Esophagus squamous epithelium (tissue), 5 donors: ENCODE measurements around the gene RCSD1. TPM values are rescaled to one million over a fixed set of nuclear protein-coding genes. Genes with fewer than 3 reads are reported as not detected.

Experiments used
- DNase-seq: peaks from one replicate; lab custom pipeline; 2025; lab: John Stamatoyannopoulos, UW
- H3K27ac ChIP-seq, 4 donors: fragments of 200-600 bp; sonication (generic); one replicate each; pipeline ENCODE4 v1.5.1; 2016 to 2019; ENCODE audit warnings: mild to moderate bottlenecking in 1 of 4
- H3K27me3 ChIP-seq, 4 donors: fragments of 200-600 bp; sonication (generic); 1 replicate in 3 of 4; 2 replicates in 1 of 4; pipeline versions ENCODE4 v1.5.1 to v1.6.0; 2017 to 2021; ENCODE audit warnings: antibody characterized with exemption in 1 of 4
- H3K36me3 ChIP-seq, 3 donors: fragments of 200-600 bp; sonication (generic); one replicate each; pipeline ENCODE4 v1.5.1; 2016 to 2019
- H3K4me1 ChIP-seq, 3 donors: fragments of 200-600 bp; sonication (generic); one replicate each; pipeline ENCODE4 v1.5.1; 2017 to 2019
- H3K4me3 ChIP-seq, 4 donors: fragments of 200-600 bp; sonication (generic); 1 replicate in 3 of 4; 2 replicates in 1 of 4; pipeline ENCODE4 v1.5.1; 2016 to 2019; ENCODE audit warnings: mild to moderate bottlenecking in 2 of 4, moderate library complexity in 1 of 4
- H3K9me3 ChIP-seq, 3 donors: fragments of 200-600 bp; sonication (generic); one replicate each; pipeline ENCODE4 v1.5.1; 2016 to 2019
- POLR2A ChIP-seq, 4 donors: fragments of 450-650 bp; IDR thresholded peaks; one replicate each; pipeline ENCODE4 v1.6.1; 2017; ENCODE audit warnings: antibody characterized with exemption in 4 of 4, mild to moderate bottlenecking in 4 of 4, moderate library complexity in 3 of 4
- WGBS, 2 donors: methylation state at CpG; one replicate each; pipeline ENCODE4 v1.1.5; 2018; 5-methylcytosine and 5-hydroxymethylcytosine counted together
- intact Hi-C: fragments of 100-400 bp; cut with DNase I; formaldehyde crosslinking; loops from one replicate; pipeline ENCODE4 v1.15.0; 2022
- total RNA-seq, 4 donors: library from RNA; depleted of rRNA; stranded (reverse); fragments of >200 nt; gene quantifications; one replicate each; pipeline ENCODE4 v1.1.0, GENCODE V29; 2016
- TF ChIP-seq, protein P1 (sequence below), 6 experiments: fragments of 450-650 bp in 4 of 6; fragments of 200-600 bp in 2 of 6; sonication (generic) in 2 of 6; IDR thresholded peaks; one replicate each; pipeline ENCODE4 v1.5.1; 2016 to 2019; ENCODE audit warnings: antibody characterized with exemption in 6 of 6, mild to moderate bottlenecking in 4 of 6, moderate library complexity in 4 of 6
- donor health status: DM: yes; HTN: yes; CAD: no.

Gene RCSD1
- total RNA-seq, 4 donors from 2014 or later: 1.2 to 17.7 (median 3.4) TPM

DNA sequence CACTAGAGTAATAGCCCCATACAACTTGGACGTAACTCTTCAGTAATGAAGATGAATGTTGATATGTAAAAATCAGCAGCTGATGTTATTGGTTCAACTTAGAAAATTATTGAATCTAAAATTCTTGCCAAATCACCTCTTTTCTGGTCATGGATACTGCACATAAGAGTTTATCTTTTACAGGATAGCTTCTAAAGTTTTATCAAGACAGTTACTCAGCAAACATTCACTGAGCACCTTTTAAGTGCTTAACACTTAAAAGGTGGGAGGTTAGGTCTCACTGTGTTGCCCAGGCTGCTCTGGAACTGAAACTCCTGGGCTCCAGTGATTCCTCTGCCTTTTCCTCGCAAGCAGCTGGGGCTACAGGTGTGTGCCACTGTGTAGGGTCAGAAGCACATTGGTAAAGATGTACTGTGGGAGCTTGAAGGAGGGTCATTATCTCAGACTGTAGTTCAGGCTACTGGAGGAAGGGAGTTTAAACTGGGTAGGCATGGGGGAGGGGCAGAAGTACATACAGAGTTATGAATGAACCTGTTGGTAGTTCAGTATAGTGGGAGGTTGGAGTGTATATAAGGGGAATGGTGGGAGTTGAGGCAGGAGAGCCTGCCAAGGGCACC is 93.8 kb downstream of the RCSD1 start:
- H3K9me3 ChIP-seq: no peaks in the 10 kb centered on the region
- intact Hi-C loops: loop anchor here (10.0 kb wide), 1 partner anchor 61 kb away; no protein-coding TSS in a partner anchor
- H3K27me3 ChIP-seq: no peaks in the 10 kb centered on the region
- no peaks in the 10 kb centered on the region for H3K36me3 ChIP-seq
- peak overlapping the region; percentile 7 to 97 (median 51) for H3K27ac ChIP-seq
- TF ChIP-seq, protein P1, sequence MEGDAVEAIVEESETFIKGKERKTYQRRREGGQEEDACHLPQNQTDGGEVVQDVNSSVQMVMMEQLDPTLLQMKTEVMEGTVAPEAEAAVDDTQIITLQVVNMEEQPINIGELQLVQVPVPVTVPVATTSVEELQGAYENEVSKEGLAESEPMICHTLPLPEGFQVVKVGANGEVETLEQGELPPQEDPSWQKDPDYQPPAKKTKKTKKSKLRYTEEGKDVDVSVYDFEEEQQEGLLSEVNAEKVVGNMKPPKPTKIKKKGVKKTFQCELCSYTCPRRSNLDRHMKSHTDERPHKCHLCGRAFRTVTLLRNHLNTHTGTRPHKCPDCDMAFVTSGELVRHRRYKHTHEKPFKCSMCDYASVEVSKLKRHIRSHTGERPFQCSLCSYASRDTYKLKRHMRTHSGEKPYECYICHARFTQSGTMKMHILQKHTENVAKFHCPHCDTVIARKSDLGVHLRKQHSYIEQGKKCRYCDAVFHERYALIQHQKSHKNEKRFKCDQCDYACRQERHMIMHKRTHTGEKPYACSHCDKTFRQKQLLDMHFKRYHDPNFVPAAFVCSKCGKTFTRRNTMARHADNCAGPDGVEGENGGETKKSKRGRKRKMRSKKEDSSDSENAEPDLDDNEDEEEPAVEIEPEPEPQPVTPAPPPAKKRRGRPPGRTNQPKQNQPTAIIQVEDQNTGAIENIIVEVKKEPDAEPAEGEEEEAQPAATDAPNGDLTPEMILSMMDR (IDR thresholded peaks at IDR 0.05): no peak
- no peak for TF ChIP-seq POLR2A (IDR thresholded peaks at IDR 0.05)
- H3K4me1 ChIP-seq: peaks cover 19 to 72% (median 20%) of the 10 kb centered on the region in 3 donors
- H3K4me3 ChIP-seq: peak overlapping the region in 2 of 4 donors; percentile 90 to 92
- 57 to 66% methylated on average over 1 to 2 of the region's 2 CpGs for WGBS, 2 donors
- DNase-seq: no peak

GRCh38 chr1:167726008-167726407 is 96.0 kb downstream of the RCSD1 start:
- no peak for TF ChIP-seq POLR2A (IDR thresholded peaks at IDR 0.05)
- TF ChIP-seq, protein P1 (IDR thresholded peaks at IDR 0.05): no peak
- no peak overlapping the region for H3K4me3 ChIP-seq
- DNase-seq: no peak
- 43 to 74% methylated on average over 1 of the region's 1 CpG for WGBS, 2 donors
- peaks cover 19 to 69% (median 20%) of the 10 kb centered on the region in 3 donors for H3K4me1 ChIP-seq
- intact Hi-C loops: loop anchor here (10.0 kb wide), 1 partner anchor 59 kb away; no protein-coding TSS in a partner anchor
- H3K36me3 ChIP-seq: peaks cover 0 to 10% (median 0%) of the 10 kb centered on the region in 3 donors
- H3K27ac ChIP-seq: peak overlapping the region in 1 of 4 donors; percentile 6
- no peaks in the 10 kb centered on the region for H3K27me3 ChIP-seq
- H3K9me3 ChIP-seq: no peaks in the 10 kb centered on the region

- H3K27me3 ChIP-seq: no peaks in the 10 kb centered on the region
- intact Hi-C loops: loop anchor here (10.0 kb wide), 1 partner anchor 56 kb away; no protein-coding TSS in a partner anchor
- H3K9me3 ChIP-seq: no peaks in the 10 kb centered on the region
- no peak overlapping the region for H3K27ac ChIP-seq
- H3K4me3 ChIP-seq: no peak overlapping the region
- no peak for TF ChIP-seq POLR2A (IDR thresholded peaks at IDR 0.05)
- TF ChIP-seq, protein P1 (IDR thresholded peaks at IDR 0.05): no peak
- H3K36me3 ChIP-seq: peaks cover 0 to 28% (median 0%) of the 10 kb centered on the region in 3 donors
- 76 to 81% methylated on average over 8 of the region's 8 CpGs for WGBS, 2 donors
- no peak for DNase-seq
- H3K4me1 ChIP-seq: peaks cover 12 to 50% (median 13%) of the 10 kb centered on the region in 3 donors
Observed at GRCh38 chr1:167728818-167729410, 98.9 kb downstream of the RCSD1 start.

DNA sequence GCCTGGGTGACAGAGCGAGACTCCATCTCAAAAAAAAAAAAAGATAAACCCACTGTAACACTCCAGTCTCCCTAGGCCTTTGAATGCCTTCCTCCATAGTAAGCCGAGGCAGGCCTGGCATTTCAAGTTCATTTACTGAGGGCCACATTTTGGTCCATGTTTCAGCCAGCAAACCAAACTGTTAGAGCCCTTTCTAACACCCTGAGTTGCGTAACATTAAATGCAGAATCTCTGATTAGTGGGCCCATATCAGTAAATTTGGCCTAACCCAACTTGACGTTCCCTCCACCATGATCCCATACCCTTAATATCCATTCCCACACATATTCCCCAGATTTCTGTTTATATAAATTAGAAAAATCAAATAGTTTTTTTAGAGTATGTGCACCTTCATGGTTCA is 104.2 kb downstream of the RCSD1 start:
- H3K9me3 ChIP-seq: no peaks in the 10 kb centered on the region
- no peak overlapping the region for H3K4me3 ChIP-seq
- H3K36me3 ChIP-seq: peaks cover 0 to 40% (median 0%) of the 10 kb centered on the region in 3 donors
- no peaks in the 10 kb centered on the region for H3K27me3 ChIP-seq
- no peak for DNase-seq
- no peaks in the 10 kb centered on the region for H3K4me1 ChIP-seq
- intact Hi-C loops: no loop called here
- TF ChIP-seq, protein P1 (IDR thresholded peaks at IDR 0.05): no peak
- TF ChIP-seq POLR2A (IDR thresholded peaks at IDR 0.05): no peak
- H3K27ac ChIP-seq: no peak overlapping the region
- WGBS, 2 donors: 94 to 99% methylated on average over 4 of the region's 4 CpGs

DNA sequence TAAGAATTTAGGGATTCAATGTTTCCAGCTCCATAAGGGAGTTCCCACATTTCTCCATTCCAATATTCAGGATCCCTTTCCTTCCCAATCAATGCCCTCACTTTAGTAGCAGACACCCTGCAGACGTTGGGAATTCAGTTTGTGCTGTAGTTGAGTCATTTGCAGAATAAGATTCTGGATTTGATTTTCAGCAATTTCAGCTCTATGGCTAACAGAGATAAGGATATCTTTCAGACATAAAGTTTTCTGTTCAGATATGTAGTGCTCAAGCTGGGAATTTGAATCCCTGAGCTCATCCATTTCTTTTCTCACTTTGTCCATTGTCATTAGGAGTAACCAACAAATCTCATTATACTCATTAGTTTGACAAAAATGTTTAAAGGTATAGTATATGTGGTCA is 104.8 kb downstream of the RCSD1 start:
- Histone ChIP-seq H3K4me3 (no peak overlapping the region), H3K4me1 (no peaks in the 10 kb centered on the region), H3K27ac (no peak overlapping the region), H3K9me3 (no peaks in the 10 kb centered on the region), H3K36me3 (peaks cover 0 to 40% (median 0%) of the 10 kb centered on the region in 3 donors), H3K27me3 (no peaks in the 10 kb centered on the region)
- intact Hi-C loops: no loop called here
- DNase-seq: no peak
- 67 to 88% methylated on average over 1 of the region's 1 CpG for WGBS, 2 donors
- TF ChIP-seq, protein P1 (IDR thresholded peaks at IDR 0.05): no peak
- no peak for TF ChIP-seq POLR2A (IDR thresholded peaks at IDR 0.05)
